Pancreas (tissue), 10 donors: ENCODE data around the gene SETD7. TPM values are rescaled to one million over a fixed set of nuclear protein-coding genes. Genes with fewer than 3 reads are reported as not detected.

Experiments
- ATAC-seq, 4 donors: fragments of 200-7000 bp; cut with Tn5 transposase; one replicate each; pipeline versions ENCODE4 v1.8.0 to v1.9.1; 2020; ENCODE audit warnings: mild to moderate bottlenecking in 4 of 4, moderate library complexity in 4 of 4
- DNase-seq, 6 donors: peaks; one replicate each; pipeline ENCODE4 v3.0.0-alpha.2; 2020
- FAIRE-seq: peaks from 2 replicates; lab custom pipeline; 2012; peaks lifted over from hg19 to GRCh38; lab: Jason Lieb, UNC
- H3K27ac ChIP-seq, 4 donors: fragments of 200-600 bp; sonication (generic); 1 replicate in 3 of 4; 2 replicates in 1 of 4; pipeline versions ENCODE4 v1.5.0 to v1.8.0; 2020
- H3K27me3 ChIP-seq, 4 donors: fragments of 200-600 bp; one replicate each; pipeline ENCODE4 v1.8.0; 2021
- H3K36me3 ChIP-seq, 3 donors: fragments of 200-600 bp; sonication (generic) in 1 of 3; one replicate each; pipeline versions ENCODE4 v1.5.0 to v1.8.0; 2020 to 2021
- H3K4me1 ChIP-seq, 3 donors: fragments of 200-600 bp; one replicate each; pipeline ENCODE4 v1.8.0; 2021
- H3K4me3 ChIP-seq, 4 donors: fragments of 200-600 bp; sonication (generic) in 2 of 4; one replicate each; pipeline versions ENCODE4 v1.5.0 to v1.8.0; 2020 to 2021
- H3K9me3 ChIP-seq, 4 donors: fragments of 200-600 bp; one replicate each; pipeline ENCODE4 v1.8.0; 2021
- WGBS, 2 donors: extraction: QIAGEN DNeasy Blood & Tissue Kit; methylation state at CpG; one replicate each; pipeline ENCODE4 v1.1.7; 2013; 5-methylcytosine and 5-hydroxymethylcytosine counted together
- intact Hi-C, 3 donors: fragments of 100-400 bp; cut with DNase I; formaldehyde crosslinking; loops; one replicate each; pipeline versions ENCODE4 v1.11.1 to v1.14.2; 2022
- polyA plus RNA-seq, 2 donors: library from polyadenylated mRNA; stranded (reverse); fragments of 200-250 nt; gene quantifications; one replicate each; pipeline ENCODE4 v1.2.3, GENCODE V29; 2013
- total RNA-seq, 6 donors: library from RNA; stranded (reverse); fragmentation: NEBNext Ultra II Directional in 4 of 6; extraction: Animal tissue kit (Norgen Biotek cat#: 25700) in 4 of 6; gene quantifications; one replicate each; pipeline versions ENCODE4 v1.2.1 to v1.2.4, GENCODE V29; 2021 to 2023
- TF ChIP-seq, protein P1 (sequence below), 4 donors: fragments of 200-600 bp; sonication (generic) in 3 of 4; IDR thresholded peaks; one replicate each; pipeline versions ENCODE4 v1.5.0 to v1.8.0; 2021; ENCODE audit warnings: antibody characterized with exemption in 4 of 4
- donor health status: healthy with polysubstance abuse.
- donor health status: DM: no; HTN: no; CAD: no; lungs with moderate emphysema.
- donor health status: DM: no; HTN: no; CAD: no.
- donor health status: control.
- donor health status: control.
- donor health status: Bipolar disorder and iron deficiency.
- donor health status: DM: yes; HTN: yes; CAD: no.
- donor health status: DM: no; HTN: no; CAD: no.
- donor health status: DM: no; HTN: no; CAD: no.
- donor health status: DM: yes; HTN: yes; CAD: no.

The SETD7 gene
- total and polyA plus RNA-seq, 8 donors = 7.1 to 25.1 (median 15.8) TPM

- intact Hi-C loops = no loop called here
- Histone ChIP-seq H3K9me3 (no peaks in the 10 kb centered on the region), H3K27ac (peak overlapping the region; percentile 96 to 99 (median 98)), H3K4me3 (peak overlapping the region; percentile 83 to 89 (median 86)), H3K27me3 (no peaks in the 10 kb centered on the region), H3K4me1 (peaks cover 14 to 43% (median 21%) of the 10 kb centered on the region in 3 donors), H3K36me3 (no peaks in the 10 kb centered on the region)
- DNase-seq (peak in 4 of 6 donors; percentile 26 to 50 (median 40)), FAIRE-seq (no peak), ATAC-seq (no peak)
- TF ChIP-seq, protein P1, sequence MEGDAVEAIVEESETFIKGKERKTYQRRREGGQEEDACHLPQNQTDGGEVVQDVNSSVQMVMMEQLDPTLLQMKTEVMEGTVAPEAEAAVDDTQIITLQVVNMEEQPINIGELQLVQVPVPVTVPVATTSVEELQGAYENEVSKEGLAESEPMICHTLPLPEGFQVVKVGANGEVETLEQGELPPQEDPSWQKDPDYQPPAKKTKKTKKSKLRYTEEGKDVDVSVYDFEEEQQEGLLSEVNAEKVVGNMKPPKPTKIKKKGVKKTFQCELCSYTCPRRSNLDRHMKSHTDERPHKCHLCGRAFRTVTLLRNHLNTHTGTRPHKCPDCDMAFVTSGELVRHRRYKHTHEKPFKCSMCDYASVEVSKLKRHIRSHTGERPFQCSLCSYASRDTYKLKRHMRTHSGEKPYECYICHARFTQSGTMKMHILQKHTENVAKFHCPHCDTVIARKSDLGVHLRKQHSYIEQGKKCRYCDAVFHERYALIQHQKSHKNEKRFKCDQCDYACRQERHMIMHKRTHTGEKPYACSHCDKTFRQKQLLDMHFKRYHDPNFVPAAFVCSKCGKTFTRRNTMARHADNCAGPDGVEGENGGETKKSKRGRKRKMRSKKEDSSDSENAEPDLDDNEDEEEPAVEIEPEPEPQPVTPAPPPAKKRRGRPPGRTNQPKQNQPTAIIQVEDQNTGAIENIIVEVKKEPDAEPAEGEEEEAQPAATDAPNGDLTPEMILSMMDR (IDR thresholded peaks at IDR 0.05) = no peak
- WGBS, 2 donors = 8 to 14% methylated on average over 3 of the region's 3 CpGs
These were observed 1.6 kb upstream of the SETD7 start for GRCh38 chr4:139557556-139558110.

DNA sequence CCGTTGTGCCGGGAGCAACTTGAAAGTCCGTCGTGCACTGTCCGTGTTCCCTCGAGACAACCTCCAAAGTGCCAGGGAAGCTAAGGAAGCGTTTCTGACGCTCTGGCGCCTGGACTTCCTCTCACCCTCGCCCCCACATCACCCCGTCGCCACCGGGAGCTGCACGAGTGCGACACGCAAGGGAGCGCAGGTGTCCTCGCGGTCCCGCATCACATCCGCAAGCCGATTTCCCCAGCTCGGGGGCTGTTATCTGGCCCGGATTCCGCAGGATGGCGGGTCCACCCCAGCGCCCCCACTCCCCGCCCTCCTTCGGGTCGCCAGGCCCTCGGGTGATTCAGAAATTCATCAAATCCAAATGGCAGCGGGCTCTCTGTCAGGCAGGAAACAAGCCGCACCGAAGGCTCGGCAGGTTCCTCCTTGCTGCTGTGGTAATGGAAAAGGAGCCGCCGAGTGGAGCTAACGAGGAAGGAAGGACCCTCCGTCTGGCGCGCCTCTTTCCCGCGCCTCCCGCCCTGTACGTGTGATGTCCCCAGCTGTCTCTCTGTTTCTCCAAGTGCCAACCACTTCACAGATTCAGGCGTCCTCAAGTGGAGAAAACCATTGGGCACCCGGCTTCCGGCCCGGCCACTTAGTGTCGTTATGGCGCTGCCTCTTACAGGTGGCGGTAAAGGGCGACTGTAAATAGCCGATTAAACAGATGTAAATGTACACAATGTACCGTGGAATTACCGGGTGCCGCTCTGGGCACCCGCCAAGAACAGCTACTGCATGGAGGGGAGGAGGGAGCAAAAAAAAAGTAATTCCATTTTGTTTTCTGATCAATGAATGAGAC lies 921 bp upstream of the SETD7 start:
- Histone ChIP-seq H3K27me3 (no peaks in the 10 kb centered on the region), H3K9me3 (no peaks in the 10 kb centered on the region), H3K36me3 (no peaks in the 10 kb centered on the region), H3K4me3 (peak overlapping the region; percentile 83 to 89 (median 86)), H3K27ac (peak overlapping the region; percentile 96 to 99 (median 98)), H3K4me1 (peaks cover 18 to 48% (median 21%) of the 10 kb centered on the region in 3 donors)
- DNase-seq (peak; percentile 55 to 85 (median 70)), FAIRE-seq (no peak), ATAC-seq (peak; percentile 28 to 43 (median 40))
- 0% methylated on average over 56 to 58 of the region's 58 CpGs for WGBS, 2 donors
- TF ChIP-seq, protein P1 (IDR thresholded peaks at IDR 0.05) = no peak
- intact Hi-C loops = no loop called here

GRCh38 chr4:139555705-139556070 lies 331 bp downstream of the SETD7 start:
- H3K9me3 ChIP-seq = no peaks in the 10 kb centered on the region
- H3K4me1 ChIP-seq = peaks cover 26 to 57% (median 30%) of the 10 kb centered on the region in 3 donors
- intact Hi-C loops = no loop called here
- FAIRE-seq (no peak), ATAC-seq (peak; percentile 22 to 37 (median 29)), DNase-seq (peak in 2 of 6 donors; percentile 47 to 48)
- H3K27me3 ChIP-seq = no peaks in the 10 kb centered on the region
- peak overlapping the region; percentile 96 to 99 (median 98) for H3K27ac ChIP-seq
- no peaks in the 10 kb centered on the region for H3K36me3 ChIP-seq
- WGBS, 2 donors = 0% methylated on average over 16 to 49 of the region's 49 CpGs
- H3K4me3 ChIP-seq = peak overlapping the region; percentile 83 to 89 (median 86)
- TF ChIP-seq, protein P1 (IDR thresholded peaks at IDR 0.05) = no peak

DNA sequence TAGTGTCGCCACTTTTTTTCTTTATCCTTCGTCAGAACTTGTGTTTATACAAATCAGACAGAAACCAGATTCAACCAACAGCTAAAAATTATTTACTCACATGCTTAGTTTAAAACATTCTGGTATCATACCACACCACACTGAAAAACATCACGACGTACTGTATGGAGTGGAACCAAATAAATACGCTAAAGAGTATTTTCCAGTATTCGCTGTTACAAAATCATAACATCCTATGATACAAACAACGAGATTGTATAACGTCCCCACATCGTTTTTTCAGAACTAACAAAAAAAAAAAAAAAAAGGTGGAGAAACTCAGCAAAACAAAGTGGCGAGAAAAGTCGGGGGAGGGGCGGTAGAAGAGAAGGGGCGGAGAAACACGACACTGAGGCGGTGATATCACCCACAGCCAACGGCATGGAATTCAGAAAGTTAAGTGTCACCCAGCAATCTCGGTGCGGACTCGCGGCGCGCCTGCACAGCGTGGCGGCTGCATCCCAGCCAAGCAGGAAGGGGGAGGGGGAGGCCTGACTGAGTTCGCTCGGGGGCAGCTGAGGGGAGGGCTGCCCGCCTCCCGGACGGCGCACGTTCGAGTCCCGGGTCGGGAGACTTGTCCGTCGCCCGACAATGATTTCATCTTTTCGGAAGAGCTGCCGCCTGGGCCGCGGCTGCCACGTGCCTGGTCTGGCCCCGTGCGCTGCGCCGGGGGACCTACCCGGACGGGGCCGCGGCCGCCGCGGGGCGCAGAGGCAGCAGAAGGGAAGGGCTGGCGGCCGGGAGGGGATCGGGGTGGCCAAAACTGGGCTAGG lies 920 bp downstream of the SETD7 start:
- peak overlapping the region; percentile 83 to 89 (median 86) for H3K4me3 ChIP-seq
- H3K4me1 ChIP-seq = peaks cover 26 to 58% (median 30%) of the 10 kb centered on the region in 3 donors
- ATAC-seq (peak; percentile 62 to 76 (median 71)), FAIRE-seq (peak; percentile 77), DNase-seq (peak; percentile 91 to 93 (median 93))
- H3K27me3 ChIP-seq = no peaks in the 10 kb centered on the region
- no peaks in the 10 kb centered on the region for H3K36me3 ChIP-seq
- WGBS, 2 donors = 1% methylated on average over 48 to 57 of the region's 57 CpGs
- H3K9me3 ChIP-seq = no peaks in the 10 kb centered on the region
- intact Hi-C loops = no loop called here
- H3K27ac ChIP-seq = peak overlapping the region; percentile 96 to 99 (median 98)
- TF ChIP-seq, protein P1 (IDR thresholded peaks at IDR 0.05) = no peak
